Adrenal gland (tissue), 12 donors: ENCODE results near the gene TMEM42. TPM values are rescaled to one million over a fixed set of nuclear protein-coding genes. Genes with fewer than 3 reads are reported as not detected.

ENCODE experiments used
- DNase-seq, 7 donors: peaks; one replicate each; pipeline ENCODE4 v3.0.0-alpha.2; 2019 to 2020
- H3K27ac ChIP-seq, 5 donors: fragments of 200-600 bp; sonication (generic) in 4 of 5; 1 replicate in 3 of 5; 2 replicates in 2 of 5; pipeline versions ENCODE4 v1.5.1 to v1.8.0; 2016 to 2020; ENCODE audit warnings: mild to moderate bottlenecking in 1 of 5
- H3K27me3 ChIP-seq: fragments of 200-600 bp; 2 replicates; pipeline ENCODE4 v1.8.0; 2021
- H3K36me3 ChIP-seq, 2 donors: fragments of 200-600 bp; replicated peaks in 1 of 2; 1 replicate in 1 of 2; 2 replicates in 1 of 2; pipeline versions ENCODE4 v1.5.1 to v1.8.0; 2018 to 2022
- H3K4me1 ChIP-seq, 2 donors: fragments of 200-600 bp; replicated peaks in 1 of 2; 1 replicate in 1 of 2; 2 replicates in 1 of 2; pipeline versions ENCODE4 v1.5.1 to v1.8.0; 2018 to 2021
- H3K4me3 ChIP-seq, 4 donors: fragments of 200-600 bp; sonication (generic) in 3 of 4; one replicate each; pipeline ENCODE4 v1.5.1; 2016 to 2018
- H3K9me3 ChIP-seq, 3 donors: fragments of 200-600 bp; sonication (generic) in 1 of 3; replicated peaks in 1 of 3; 1 replicate in 2 of 3; 2 replicates in 1 of 3; pipeline versions ENCODE4 v1.5.1 to v1.8.0; 2016 to 2021
- POLR2A ChIP-seq, 2 donors: fragments of 450-650 bp; IDR thresholded peaks; one replicate each; pipeline ENCODE4 v1.6.1; 2017; ENCODE audit warnings: antibody characterized with exemption in 2 of 2, mild to moderate bottlenecking in 2 of 2, moderate library complexity in 1 of 2
- WGBS, 4 donors: extraction: QIAGEN DNeasy Blood & Tissue Kit in 2 of 4; methylation state at CpG; one replicate each; pipeline versions ENCODE4 v1.1.5 to v1.1.7; 2013 to 2017; 5-methylcytosine and 5-hydroxymethylcytosine counted together
- intact Hi-C, 2 donors: fragments of 100-400 bp; cut with DNase I; formaldehyde crosslinking; loops; one replicate each; pipeline versions ENCODE4 v1.14.1 to v1.15.0; 2022 to 2023
- polyA plus RNA-seq, 3 donors: library from polyadenylated mRNA; stranded (reverse); fragments of 200-250 nt in 2 of 3; fragments of 350-450 nt in 1 of 3; fragmentation: Illumina TruSeq in 1 of 3; extraction: RNeasy Lipid Tissue Mini Kit (QIAGEN cat#74804) in 1 of 3; gene quantifications; one replicate each; pipeline ENCODE4 v1.2.3, GENCODE V29; 2013 to 2014
- total RNA-seq, 9 donors: library from RNA; depleted of rRNA in 4 of 9; stranded (reverse); fragments of >200 nt in 4 of 9; fragments of 120-200 nt in 1 of 9; fragmentation: NEBNext Ultra II Directional in 1 of 9; extraction: Animal tissue kit (Norgen Biotek cat#: 25700) in 1 of 9; gene quantifications; one replicate each; pipeline versions ENCODE4 v1.1.0 to v1.2.4, GENCODE V29; 2013 to 2023
- TF ChIP-seq, protein P1 (sequence below), 6 experiments: fragments of 450-650 bp in 4 of 6; fragments of 200-600 bp in 2 of 6; sonication (generic) in 1 of 6; IDR thresholded peaks; 1 replicate in 5 of 6; 2 replicates in 1 of 6; pipeline versions ENCODE4 v1.5.1 to v1.8.0; 2016 to 2021; ENCODE audit warnings: antibody characterized with exemption in 6 of 6, mild to moderate bottlenecking in 2 of 6, moderate library complexity in 1 of 6
- donor health status: healthy with polysubstance abuse.
- donor health status: Bipolar disorder and iron deficiency.
- donor health status: DM: yes; HTN: yes; CAD: no.
- donor health status: DM: no; HTN: no; CAD: no.
- donor health status: DM: no; HTN: no; CAD: no.
- donor health status: DM: yes; HTN: yes; CAD: no.

Gene TMEM42
- total and polyA plus RNA-seq, 12 donors, result 7.5 to 41.7 (median 29.5) TPM

DNA sequence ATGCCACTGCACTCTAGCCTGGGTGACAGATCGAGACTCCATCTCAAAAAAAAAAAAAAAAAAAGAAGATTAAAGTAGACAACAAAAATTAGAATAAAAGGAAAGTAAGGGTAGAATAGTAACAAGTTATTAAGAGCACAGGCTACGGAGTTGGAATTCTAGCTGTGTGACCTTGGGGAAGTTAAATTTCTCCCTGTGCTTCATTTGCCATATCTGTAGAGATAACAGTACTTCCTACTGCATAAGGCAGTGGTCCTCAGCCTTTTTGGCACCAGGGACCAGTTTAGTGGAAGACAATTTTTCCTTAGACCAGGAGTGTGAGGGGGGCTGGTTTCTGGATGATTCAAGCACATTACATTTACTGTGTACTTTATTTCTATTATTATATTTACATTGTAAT is 28.7 kb upstream of the TMEM42 start:
- Histone ChIP-seq H3K36me3 (no peaks in the 10 kb centered on the region), H3K4me1 (no peaks in the 10 kb centered on the region), H3K9me3 (no peaks in the 10 kb centered on the region), H3K27me3 (no peaks in the 10 kb centered on the region), H3K4me3 (no peak overlapping the region), H3K27ac (no peak overlapping the region)
- TF ChIP-seq, protein P1, sequence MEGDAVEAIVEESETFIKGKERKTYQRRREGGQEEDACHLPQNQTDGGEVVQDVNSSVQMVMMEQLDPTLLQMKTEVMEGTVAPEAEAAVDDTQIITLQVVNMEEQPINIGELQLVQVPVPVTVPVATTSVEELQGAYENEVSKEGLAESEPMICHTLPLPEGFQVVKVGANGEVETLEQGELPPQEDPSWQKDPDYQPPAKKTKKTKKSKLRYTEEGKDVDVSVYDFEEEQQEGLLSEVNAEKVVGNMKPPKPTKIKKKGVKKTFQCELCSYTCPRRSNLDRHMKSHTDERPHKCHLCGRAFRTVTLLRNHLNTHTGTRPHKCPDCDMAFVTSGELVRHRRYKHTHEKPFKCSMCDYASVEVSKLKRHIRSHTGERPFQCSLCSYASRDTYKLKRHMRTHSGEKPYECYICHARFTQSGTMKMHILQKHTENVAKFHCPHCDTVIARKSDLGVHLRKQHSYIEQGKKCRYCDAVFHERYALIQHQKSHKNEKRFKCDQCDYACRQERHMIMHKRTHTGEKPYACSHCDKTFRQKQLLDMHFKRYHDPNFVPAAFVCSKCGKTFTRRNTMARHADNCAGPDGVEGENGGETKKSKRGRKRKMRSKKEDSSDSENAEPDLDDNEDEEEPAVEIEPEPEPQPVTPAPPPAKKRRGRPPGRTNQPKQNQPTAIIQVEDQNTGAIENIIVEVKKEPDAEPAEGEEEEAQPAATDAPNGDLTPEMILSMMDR (IDR thresholded peaks at IDR 0.05), result no peak
- no peak for TF ChIP-seq POLR2A (IDR thresholded peaks at IDR 0.05)
- DNase-seq, result no peak
- WGBS, 4 donors, result 57 to 78% (median 75%) methylated on average over 2 of the region's 2 CpGs
- intact Hi-C loops, result no loop called here

DNA sequence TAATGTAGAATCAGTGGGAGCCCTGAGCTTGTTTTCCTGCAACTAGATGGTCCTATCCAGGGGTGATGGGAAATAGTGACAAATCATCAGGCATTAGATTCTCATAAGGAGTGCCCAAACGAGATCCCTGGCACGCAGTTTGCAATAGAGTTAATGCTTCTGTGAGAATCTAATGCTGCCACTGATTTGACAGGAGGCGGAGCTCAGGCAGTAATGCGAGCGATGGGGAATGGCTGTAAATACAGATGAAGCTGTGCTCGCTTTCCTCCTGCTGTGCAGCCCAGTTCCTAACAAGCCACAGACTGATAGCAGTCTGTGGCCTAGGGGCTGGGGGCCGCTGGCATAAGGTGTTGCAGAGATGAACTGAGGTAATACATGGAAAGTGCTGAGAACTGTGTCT is 28.3 kb upstream of the TMEM42 start:
- DNase-seq, result no peak
- WGBS, 4 donors, result 93 to 97% (median 95%) methylated on average over 7 of the region's 7 CpGs
- Histone ChIP-seq H3K4me3 (no peak overlapping the region), H3K27ac (no peak overlapping the region), H3K36me3 (no peaks in the 10 kb centered on the region), H3K9me3 (no peaks in the 10 kb centered on the region), H3K27me3 (no peaks in the 10 kb centered on the region), H3K4me1 (no peaks in the 10 kb centered on the region)
- no peak for TF ChIP-seq POLR2A (IDR thresholded peaks at IDR 0.05)
- TF ChIP-seq, protein P1 (IDR thresholded peaks at IDR 0.05), result no peak
- intact Hi-C loops, result no loop called here

GRCh38 chr3:44835684-44836083 is 26.0 kb upstream of the TMEM42 start:
- no peaks in the 10 kb centered on the region for H3K27me3 ChIP-seq
- WGBS, 4 donors, result 95 to 100% (median 96%) methylated on average over 3 of the region's 3 CpGs
- intact Hi-C loops, result no loop called here
- H3K4me3 ChIP-seq, result no peak overlapping the region
- H3K4me1 ChIP-seq, result no peaks in the 10 kb centered on the region
- TF ChIP-seq POLR2A (IDR thresholded peaks at IDR 0.05), result no peak
- TF ChIP-seq, protein P1 (IDR thresholded peaks at IDR 0.05), result no peak
- no peak for DNase-seq
- H3K27ac ChIP-seq, result no peak overlapping the region
- H3K9me3 ChIP-seq, result no peaks in the 10 kb centered on the region
- H3K36me3 ChIP-seq, result no peaks in the 10 kb centered on the region

- 43 to 61% (median 53%) methylated on average over 2 of the region's 2 CpGs for WGBS, 4 donors
- intact Hi-C loops, result no loop called here
- no peak for TF ChIP-seq POLR2A (IDR thresholded peaks at IDR 0.05)
- TF ChIP-seq, protein P1 (IDR thresholded peaks at IDR 0.05), result no peak
- no peak for DNase-seq
- Histone ChIP-seq H3K27me3 (no peaks in the 10 kb centered on the region), H3K4me3 (no peak overlapping the region), H3K27ac (no peak overlapping the region), H3K9me3 (no peaks in the 10 kb centered on the region), H3K36me3 (no peaks in the 10 kb centered on the region), H3K4me1 (peaks cover 3 to 11% of the 10 kb centered on the region in 2 donors)
Observed at GRCh38 chr3:44842376-44842775, 19.3 kb upstream of the TMEM42 start.
